T47D (cell line): Measurements from ENCODE around the gene BARHL2.

ENCODE experiments used
- DNase-seq, 2 experiments: peaks; one replicate each; pipeline versions ENCODE4 v3.0.0 to v3.0.0-alpha.2; 2011 to 2012; ENCODE audit warnings: low read depth in 1 of 2, low spot score in 1 of 2
- JUND ChIP-seq: IDR thresholded peaks from 2 replicates; pipeline ENCODE4 v1.6.1; 2012; ENCODE audit warnings: low read depth
- in situ Hi-C: cut with HindIII; loops from 2 replicates; pipeline ENCODE4 v1.10.0; 2016; ENCODE audit warnings: low sequenced_read_pairs, low pct_unique_long_range_greater_than_20kb

BARHL2 gene

DNA sequence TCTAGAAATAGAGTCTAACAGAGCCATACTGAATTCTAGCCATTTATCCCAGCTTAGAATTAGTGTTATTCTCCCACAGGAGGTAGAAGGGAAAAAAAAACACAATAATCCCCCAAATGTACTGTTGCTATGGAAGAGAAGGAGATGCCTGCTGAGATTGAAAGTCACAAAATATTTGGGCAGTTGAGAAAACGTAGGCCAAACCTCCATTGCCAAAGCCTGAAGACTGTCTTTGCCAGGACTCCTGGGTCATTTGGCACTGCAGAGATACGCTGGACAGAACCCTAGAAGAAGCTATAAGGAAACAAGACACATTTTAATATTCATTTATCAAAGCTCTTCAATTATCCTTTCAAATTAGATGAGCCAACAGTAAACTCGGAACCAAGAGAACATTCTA, 22.3 kb downstream of the BARHL2 start:
- no peak for TF ChIP-seq JUND
- DNase-seq, result no peak
- in situ Hi-C loops, result no loop called here

DNA sequence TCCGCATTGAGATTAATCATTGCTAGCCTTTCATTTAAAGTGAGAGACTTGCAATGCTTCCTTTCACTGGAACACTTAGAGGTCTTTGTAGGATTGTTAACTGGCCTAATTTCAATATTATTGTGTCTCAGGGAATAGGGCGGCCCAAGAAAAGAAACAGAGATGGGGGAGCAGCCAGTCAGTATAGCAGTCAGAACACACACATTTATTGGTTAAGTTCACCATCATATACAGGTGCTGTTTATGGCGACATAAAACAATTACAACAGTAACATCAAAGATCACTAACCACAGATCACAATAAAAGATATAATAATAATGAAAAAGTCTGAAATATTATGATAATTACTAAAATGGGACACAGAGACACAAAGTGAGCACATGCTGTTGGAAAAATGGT, 29.4 kb downstream of the BARHL2 start:
- no peak for TF ChIP-seq JUND
- no peak for DNase-seq
- in situ Hi-C loops, result no loop called here

DNA sequence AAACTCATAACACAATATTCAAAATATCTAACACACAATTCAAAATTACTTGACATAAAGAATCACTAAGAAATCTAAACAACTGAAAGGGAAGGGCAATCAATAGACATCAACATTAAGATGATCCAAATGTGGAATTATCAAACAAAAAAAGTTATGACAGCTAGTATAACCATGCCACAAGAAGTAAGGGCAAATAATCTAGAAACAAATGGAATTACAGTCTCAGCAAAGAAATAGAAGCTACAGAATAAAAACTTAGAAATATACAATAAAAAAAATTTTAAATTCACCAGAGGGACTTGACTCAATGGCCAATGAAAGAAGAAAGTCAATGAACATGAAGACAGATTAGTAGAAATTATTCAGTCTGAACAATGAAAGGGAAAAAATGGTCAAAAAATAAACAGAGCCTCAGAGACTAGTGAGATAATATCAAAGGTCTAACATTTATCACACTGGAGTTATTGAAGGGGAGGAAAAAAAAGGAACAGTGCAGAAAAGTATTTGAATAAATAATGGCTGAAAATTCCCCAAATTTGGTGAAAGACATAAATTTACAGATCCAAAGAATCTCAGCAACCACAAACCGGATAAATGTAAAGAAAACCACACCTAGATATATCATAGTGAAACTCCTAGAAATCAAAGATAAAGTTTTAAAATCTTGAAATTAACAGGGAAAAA, 41.8 kb downstream of the BARHL2 start:
- no peak for TF ChIP-seq JUND
- in situ Hi-C loops, result no loop called here
- DNase-seq, result no peak

DNA sequence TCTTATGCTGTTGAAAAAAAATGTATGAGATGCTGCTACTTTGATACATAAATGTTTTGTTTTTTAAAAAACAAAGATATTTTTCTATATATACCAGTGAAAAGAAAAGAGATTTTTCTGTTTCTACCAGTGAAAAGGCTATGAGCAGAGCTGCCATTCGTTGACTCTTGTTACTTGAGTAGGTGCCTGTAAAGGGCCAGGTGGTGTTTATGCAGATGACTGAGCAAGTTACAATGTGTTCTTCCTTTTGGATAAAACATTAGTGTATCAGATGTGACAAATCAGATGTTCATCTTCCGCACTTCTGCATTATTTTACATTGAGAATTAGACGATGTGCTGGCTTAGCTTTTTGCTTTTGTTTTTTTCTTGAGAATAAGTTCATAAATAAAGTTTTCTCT, 45.4 kb downstream of the BARHL2 start:
- no peak for TF ChIP-seq JUND
- in situ Hi-C loops, result no loop called here
- no peak for DNase-seq

DNA sequence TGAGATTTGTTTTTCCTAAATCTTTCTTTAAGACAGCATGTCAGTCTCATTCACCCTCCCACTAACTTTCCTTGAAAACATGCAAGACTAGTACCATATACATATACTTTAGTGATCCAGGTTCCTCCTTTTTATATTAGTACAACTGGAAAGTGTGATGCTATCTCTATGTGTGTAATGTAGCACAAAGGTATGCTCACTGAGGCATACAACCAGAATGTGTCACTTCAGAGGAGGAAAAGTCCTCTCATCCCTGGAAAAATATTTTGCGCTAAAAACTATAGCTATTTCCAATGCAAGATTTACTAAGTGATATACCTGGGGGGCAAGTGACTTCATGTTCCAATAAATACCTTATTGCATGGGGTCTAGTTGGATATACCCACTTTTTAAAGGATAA, 45.9 kb downstream of the BARHL2 start:
- in situ Hi-C loops, result no loop called here
- TF ChIP-seq JUND, result no peak
- no peak for DNase-seq
